Uterus (tissue), 4 donors: ENCODE data around the gene LRRK2. TPM values are rescaled to one million over a fixed set of nuclear protein-coding genes. Genes with fewer than 3 reads are reported as not detected.

Source experiments
- DNase-seq, 2 donors: peaks; one replicate each; pipeline ENCODE4 v3.0.0-alpha.2; 2019 to 2020
- H3K27ac ChIP-seq, 2 donors: fragments of 200-600 bp; sonication (generic); 1 replicate in 1 of 2; 2 replicates in 1 of 2; pipeline ENCODE4 v1.5.1; 2016 to 2018
- H3K27me3 ChIP-seq, 2 donors: fragments of 200-600 bp; sonication (generic); one replicate each; pipeline ENCODE4 v1.5.1; 2018 to 2019; ENCODE audit warnings: control low read depth in 1 of 2
- H3K36me3 ChIP-seq, 2 donors: fragments of 200-600 bp; sonication (generic); one replicate each; pipeline ENCODE4 v1.5.1; 2019; ENCODE audit warnings: control low read depth in 1 of 2
- H3K4me1 ChIP-seq, 2 donors: fragments of 200-600 bp; sonication (generic); one replicate each; pipeline ENCODE4 v1.5.1; 2018 to 2019; ENCODE audit warnings: control low read depth in 1 of 2
- H3K4me3 ChIP-seq, 2 donors: fragments of 200-600 bp; sonication (generic); 1 replicate in 1 of 2; 2 replicates in 1 of 2; pipeline ENCODE4 v1.5.1; 2018 to 2019; ENCODE audit warnings: mild to moderate bottlenecking in 1 of 2
- H3K9me3 ChIP-seq, 2 donors: fragments of 200-600 bp; sonication (generic); one replicate each; pipeline ENCODE4 v1.5.1; 2019; ENCODE audit warnings: control low read depth in 1 of 2
- POLR2A ChIP-seq, 2 donors: fragments of 450-650 bp; IDR thresholded peaks; one replicate each; pipeline ENCODE4 v1.6.1; 2016; ENCODE audit warnings: antibody characterized with exemption in 2 of 2, mild to moderate bottlenecking in 1 of 2, moderate library complexity in 1 of 2
- intact Hi-C: fragments of 100-400 bp; cut with DNase I; formaldehyde crosslinking; loops from one replicate; pipeline ENCODE4 v1.15.1; 2023; ENCODE audit warnings: low total_unique reads
- total RNA-seq, 4 donors: library from RNA; depleted of rRNA in 3 of 4; stranded (reverse); fragments of >200 nt in 3 of 4; gene quantifications; one replicate each; pipeline versions ENCODE4 v1.1.0 to v1.2.4, GENCODE V29; 2014 to 2023
- TF ChIP-seq, protein P1 (sequence below), 4 experiments: fragments of 200-600 bp in 2 of 4; fragments of 450-650 bp in 2 of 4; sonication (generic) in 2 of 4; IDR thresholded peaks; one replicate each; pipeline ENCODE4 v1.5.1; 2016 to 2019; ENCODE audit warnings: antibody characterized with exemption in 4 of 4, mild to moderate bottlenecking in 2 of 4, moderate library complexity in 1 of 4
- donor health status: DM: yes; HTN: yes; CAD: no.

LRRK2 gene
- total RNA-seq, 4 donors from 2014 or later = 17.1 to 40.0 (median 28.6) TPM

DNA sequence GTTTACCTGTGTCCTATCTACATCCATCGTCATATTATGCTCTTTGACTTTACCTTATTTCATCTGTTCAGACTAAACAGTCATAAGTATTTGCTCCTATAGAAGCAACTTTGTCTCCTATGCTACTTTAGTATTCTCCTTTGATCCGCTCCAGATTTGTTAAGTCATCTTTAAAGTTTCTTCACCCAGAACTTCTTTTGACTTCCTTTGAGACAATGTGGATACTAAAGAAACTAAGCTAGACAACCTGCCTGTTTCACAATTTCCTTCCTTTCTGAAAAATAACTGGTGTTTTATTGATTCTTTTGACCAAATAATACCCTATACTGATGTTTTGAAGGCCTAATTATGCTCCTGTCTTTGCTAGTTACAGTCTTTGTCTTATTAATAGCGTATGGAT, 30.0 kb upstream of the LRRK2 start:
- no peak overlapping the region for H3K27ac ChIP-seq
- no peak overlapping the region for H3K4me3 ChIP-seq
- no peak for DNase-seq
- intact Hi-C loops = no loop called here
- TF ChIP-seq POLR2A (IDR thresholded peaks at IDR 0.05) = no peak
- TF ChIP-seq, protein P1, sequence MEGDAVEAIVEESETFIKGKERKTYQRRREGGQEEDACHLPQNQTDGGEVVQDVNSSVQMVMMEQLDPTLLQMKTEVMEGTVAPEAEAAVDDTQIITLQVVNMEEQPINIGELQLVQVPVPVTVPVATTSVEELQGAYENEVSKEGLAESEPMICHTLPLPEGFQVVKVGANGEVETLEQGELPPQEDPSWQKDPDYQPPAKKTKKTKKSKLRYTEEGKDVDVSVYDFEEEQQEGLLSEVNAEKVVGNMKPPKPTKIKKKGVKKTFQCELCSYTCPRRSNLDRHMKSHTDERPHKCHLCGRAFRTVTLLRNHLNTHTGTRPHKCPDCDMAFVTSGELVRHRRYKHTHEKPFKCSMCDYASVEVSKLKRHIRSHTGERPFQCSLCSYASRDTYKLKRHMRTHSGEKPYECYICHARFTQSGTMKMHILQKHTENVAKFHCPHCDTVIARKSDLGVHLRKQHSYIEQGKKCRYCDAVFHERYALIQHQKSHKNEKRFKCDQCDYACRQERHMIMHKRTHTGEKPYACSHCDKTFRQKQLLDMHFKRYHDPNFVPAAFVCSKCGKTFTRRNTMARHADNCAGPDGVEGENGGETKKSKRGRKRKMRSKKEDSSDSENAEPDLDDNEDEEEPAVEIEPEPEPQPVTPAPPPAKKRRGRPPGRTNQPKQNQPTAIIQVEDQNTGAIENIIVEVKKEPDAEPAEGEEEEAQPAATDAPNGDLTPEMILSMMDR (IDR thresholded peaks at IDR 0.05) = no peak
- no peaks in the 10 kb centered on the region for H3K36me3 ChIP-seq
- no peaks in the 10 kb centered on the region for H3K9me3 ChIP-seq
- no peaks in the 10 kb centered on the region for H3K27me3 ChIP-seq
- H3K4me1 ChIP-seq = no peaks in the 10 kb centered on the region

DNA sequence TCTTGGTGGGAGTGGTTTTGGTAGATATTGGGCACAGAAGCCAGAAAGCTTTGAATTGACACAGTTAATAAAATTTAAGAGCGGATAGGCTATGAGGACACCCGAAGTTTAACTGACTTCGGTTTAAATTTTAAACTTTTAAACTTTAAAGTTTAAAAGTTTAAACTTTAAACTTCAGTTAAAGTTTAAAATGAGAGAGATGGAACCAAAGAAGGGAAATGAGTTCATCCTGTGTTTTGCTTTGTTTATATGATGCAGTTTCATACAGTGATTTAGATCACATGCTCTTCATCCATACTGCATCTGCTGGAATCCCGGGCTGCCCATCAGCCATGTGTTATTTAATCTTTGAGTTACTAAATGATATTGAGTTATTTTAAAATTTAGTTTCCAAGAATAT, 27.2 kb upstream of the LRRK2 start:
- no peak for DNase-seq
- TF ChIP-seq POLR2A (IDR thresholded peaks at IDR 0.05) = no peak
- TF ChIP-seq, protein P1 (IDR thresholded peaks at IDR 0.05) = no peak
- intact Hi-C loops = no loop called here
- Histone ChIP-seq H3K4me3 (no peak overlapping the region), H3K9me3 (no peaks in the 10 kb centered on the region), H3K27me3 (no peaks in the 10 kb centered on the region), H3K4me1 (no peaks in the 10 kb centered on the region), H3K36me3 (no peaks in the 10 kb centered on the region), H3K27ac (no peak overlapping the region)

DNA sequence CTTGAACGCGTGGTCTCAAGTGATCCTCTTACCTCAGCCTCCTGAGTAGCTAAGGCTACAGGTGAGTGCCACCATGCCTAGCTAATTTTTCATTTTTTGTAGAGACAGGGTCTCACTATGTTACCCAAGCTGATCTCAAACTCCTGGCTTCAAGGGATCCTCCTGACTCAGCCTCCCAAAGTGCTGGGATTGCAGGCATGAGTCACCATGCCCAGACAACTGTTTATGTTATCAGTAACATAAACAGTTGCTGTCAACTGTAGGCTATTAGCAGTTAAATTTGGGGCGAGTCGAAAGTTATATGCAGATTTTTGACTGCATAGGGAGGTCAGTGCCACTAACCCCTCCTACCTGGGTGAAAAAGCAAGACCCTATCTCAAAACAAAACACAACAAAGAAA, 26.2 kb upstream of the LRRK2 start:
- Histone ChIP-seq H3K9me3 (no peaks in the 10 kb centered on the region), H3K27me3 (no peaks in the 10 kb centered on the region), H3K36me3 (no peaks in the 10 kb centered on the region), H3K4me1 (no peaks in the 10 kb centered on the region), H3K27ac (no peak overlapping the region), H3K4me3 (no peak overlapping the region)
- TF ChIP-seq, protein P1 (IDR thresholded peaks at IDR 0.05) = no peak
- intact Hi-C loops = no loop called here
- no peak for DNase-seq

DNA sequence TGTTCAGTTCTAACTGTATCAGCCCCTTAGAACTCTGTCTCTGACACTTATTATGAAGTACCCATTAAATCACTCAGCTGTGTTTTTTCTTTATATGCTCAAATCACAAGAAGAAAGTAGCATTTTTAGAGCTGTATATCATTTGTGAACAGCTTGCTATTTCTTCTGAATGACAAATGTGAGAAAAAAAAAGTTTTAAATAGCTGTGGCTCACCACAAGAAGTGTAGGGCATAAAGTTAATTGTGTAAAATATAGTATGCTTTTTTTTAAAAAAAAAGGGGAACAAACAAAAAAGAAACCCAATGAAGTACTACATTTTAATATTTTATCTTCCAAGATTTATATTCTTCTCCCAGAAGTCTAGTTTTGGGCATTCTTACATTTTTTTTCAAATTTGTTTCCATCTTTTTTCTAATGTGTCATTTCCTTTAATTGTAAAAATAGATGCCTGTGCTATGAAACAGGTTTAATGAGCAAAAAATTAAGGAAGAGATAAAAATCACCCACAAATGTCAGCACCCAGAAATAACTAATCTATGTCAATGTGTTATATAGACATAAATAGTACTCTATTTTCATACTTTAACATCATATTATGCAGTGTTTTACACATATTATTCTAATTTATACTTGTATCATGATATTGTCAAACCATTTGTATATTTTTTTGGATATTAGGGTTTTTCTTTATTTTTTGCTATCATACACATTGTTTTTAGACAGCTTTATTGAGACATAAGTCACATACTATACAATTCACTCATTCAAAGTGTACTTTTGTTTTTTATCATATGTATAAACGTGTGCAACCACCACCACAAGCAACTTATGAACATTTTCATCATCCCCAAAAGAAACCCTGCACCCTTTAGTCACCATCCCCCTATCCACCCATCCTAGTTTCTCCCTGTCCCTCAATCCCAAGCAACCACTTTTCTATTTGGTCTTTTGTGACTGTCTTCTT, 22.4 kb upstream of the LRRK2 start:
- no peaks in the 10 kb centered on the region for H3K9me3 ChIP-seq
- DNase-seq = no peak
- H3K4me3 ChIP-seq = no peak overlapping the region
- H3K4me1 ChIP-seq = no peaks in the 10 kb centered on the region
- intact Hi-C loops = no loop called here
- no peaks in the 10 kb centered on the region for H3K27me3 ChIP-seq
- H3K27ac ChIP-seq = no peak overlapping the region
- no peak for TF ChIP-seq POLR2A (IDR thresholded peaks at IDR 0.05)
- TF ChIP-seq, protein P1 (IDR thresholded peaks at IDR 0.05) = no peak
- no peaks in the 10 kb centered on the region for H3K36me3 ChIP-seq

DNA sequence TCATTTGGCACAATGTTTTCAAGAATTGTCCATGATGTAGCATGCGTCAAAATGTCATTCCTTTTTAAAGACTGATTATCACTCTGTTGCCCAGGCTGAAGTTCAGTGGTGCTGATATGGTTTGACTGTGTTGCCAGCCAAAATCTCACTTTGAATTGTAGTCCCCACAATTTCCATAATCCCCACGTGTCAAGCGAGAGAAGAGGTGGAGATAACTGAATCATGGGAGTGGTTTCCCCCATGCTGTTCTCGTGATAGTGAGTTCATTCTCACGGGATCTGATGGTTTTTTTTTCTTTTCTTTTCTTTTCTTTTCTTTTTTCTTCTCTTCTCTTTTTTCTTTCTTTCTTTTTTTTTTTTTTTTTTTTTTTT, 21.8 kb upstream of the LRRK2 start:
- TF ChIP-seq, protein P1 (IDR thresholded peaks at IDR 0.05) = no peak
- TF ChIP-seq POLR2A (IDR thresholded peaks at IDR 0.05) = no peak
- H3K9me3 ChIP-seq = no peaks in the 10 kb centered on the region
- H3K27ac ChIP-seq = no peak overlapping the region
- H3K4me1 ChIP-seq = no peaks in the 10 kb centered on the region
- H3K4me3 ChIP-seq = no peak overlapping the region
- H3K27me3 ChIP-seq = no peaks in the 10 kb centered on the region
- intact Hi-C loops = no loop called here
- no peaks in the 10 kb centered on the region for H3K36me3 ChIP-seq
- no peak for DNase-seq
